Astrocyte of the cerebellum (primary cell): ENCODE results near the gene ABHD13.

Experiments used
- DNase-seq: peaks from one replicate; pipeline ENCODE4 v3.0.0-alpha.2; 2011; ENCODE audit warnings: low read depth
- H3K4me3 ChIP-seq: 2 replicates; pipeline ENCODE4 v1.5.1; 2011; ENCODE audit warnings: mild to moderate bottlenecking, low read depth, low read length, moderate library complexity
- in situ Hi-C: cut with HindIII; loops from 2 replicates; pipeline ENCODE4 v1.10.0; 2017; ENCODE audit warnings: low sequenced_read_pairs
- TF ChIP-seq, protein P1 (sequence below): IDR thresholded peaks from 2 replicates; pipeline ENCODE4 v1.5.1; 2012; ENCODE audit warnings: low read length, low read depth, moderate library complexity, mild to moderate bottlenecking; ENCODE audit errors: missing control alignments

The ABHD13 gene

DNA sequence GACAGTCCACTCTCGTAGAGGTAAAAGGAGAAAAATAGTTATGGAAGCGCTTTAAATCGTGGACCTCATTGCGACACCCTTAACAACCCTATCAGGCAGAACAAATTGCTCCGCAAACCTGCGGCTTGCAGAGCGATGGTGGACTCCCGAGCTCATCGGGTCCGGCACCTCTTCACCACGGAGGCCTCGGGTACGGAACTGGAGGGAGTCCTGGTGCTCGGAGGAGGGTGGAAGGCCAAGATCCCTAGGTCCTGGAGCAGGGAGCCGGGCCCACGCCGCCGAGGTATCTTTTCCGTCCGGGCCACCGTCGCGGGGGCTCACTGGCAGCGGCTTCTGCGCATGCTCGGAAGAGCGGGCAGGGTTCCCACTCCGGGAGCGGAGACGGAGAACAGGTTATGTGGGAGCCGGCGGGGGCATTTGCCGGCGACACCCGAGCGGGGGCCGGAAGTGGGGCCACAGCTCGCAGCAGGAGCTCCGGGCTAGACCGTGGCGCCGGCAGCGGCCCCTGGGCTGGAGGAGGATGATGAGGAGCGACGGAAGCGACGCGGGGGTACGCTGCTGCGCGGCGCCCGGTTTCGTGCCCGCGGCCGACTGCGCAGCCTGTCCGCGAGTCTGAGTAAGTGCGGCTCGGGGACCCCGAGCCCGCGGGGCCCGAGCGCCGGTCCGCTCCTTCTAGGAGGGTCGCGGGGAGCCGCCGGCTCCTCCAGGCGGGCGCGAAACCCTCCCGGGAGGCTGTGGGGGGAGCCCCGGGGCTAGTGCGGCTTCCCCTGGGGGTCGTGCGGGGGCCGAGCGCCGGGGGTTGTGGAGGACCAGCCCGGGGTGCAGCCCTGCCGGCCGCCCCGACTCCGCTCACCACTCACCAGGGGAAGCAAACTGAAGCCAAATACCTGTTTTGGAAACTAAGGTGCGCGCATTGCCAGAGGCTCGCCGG lies at the start of gene ABHD13:
Gene ABHD13 (plus strand): TSS at position 349 of the 931 bp plus-strand sequence. CDS start 10,827 bp downstream, outside the sequence.
- peak within 1 kb of the TSS; percentile 83 for H3K4me3 ChIP-seq
- TF ChIP-seq, protein P1, sequence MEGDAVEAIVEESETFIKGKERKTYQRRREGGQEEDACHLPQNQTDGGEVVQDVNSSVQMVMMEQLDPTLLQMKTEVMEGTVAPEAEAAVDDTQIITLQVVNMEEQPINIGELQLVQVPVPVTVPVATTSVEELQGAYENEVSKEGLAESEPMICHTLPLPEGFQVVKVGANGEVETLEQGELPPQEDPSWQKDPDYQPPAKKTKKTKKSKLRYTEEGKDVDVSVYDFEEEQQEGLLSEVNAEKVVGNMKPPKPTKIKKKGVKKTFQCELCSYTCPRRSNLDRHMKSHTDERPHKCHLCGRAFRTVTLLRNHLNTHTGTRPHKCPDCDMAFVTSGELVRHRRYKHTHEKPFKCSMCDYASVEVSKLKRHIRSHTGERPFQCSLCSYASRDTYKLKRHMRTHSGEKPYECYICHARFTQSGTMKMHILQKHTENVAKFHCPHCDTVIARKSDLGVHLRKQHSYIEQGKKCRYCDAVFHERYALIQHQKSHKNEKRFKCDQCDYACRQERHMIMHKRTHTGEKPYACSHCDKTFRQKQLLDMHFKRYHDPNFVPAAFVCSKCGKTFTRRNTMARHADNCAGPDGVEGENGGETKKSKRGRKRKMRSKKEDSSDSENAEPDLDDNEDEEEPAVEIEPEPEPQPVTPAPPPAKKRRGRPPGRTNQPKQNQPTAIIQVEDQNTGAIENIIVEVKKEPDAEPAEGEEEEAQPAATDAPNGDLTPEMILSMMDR: no peak
- peak; percentile 59 for DNase-seq
- in situ Hi-C loops: no loop called here

DNA sequence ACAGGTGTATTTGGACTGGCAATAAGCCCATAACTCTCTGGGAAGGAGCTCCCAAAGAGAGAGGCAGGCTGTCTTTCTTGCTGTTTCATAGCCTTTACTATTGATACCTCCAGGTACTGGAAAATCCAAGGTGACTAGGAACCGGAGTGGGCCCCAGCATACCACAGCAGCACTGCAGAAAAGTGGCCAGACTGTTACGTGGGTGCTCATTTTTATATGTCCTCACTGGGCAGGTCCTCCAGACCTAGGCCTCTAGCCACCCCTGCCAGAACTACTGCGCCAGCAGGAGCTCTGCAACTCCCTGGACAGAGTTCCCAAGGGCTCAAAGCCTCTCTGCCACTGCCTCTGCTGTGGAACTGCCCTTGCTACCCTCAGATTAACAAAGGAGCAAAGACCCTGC lies 49.3 kb upstream of the ABHD13 start:
- TF ChIP-seq, protein P1: no peak

DNA sequence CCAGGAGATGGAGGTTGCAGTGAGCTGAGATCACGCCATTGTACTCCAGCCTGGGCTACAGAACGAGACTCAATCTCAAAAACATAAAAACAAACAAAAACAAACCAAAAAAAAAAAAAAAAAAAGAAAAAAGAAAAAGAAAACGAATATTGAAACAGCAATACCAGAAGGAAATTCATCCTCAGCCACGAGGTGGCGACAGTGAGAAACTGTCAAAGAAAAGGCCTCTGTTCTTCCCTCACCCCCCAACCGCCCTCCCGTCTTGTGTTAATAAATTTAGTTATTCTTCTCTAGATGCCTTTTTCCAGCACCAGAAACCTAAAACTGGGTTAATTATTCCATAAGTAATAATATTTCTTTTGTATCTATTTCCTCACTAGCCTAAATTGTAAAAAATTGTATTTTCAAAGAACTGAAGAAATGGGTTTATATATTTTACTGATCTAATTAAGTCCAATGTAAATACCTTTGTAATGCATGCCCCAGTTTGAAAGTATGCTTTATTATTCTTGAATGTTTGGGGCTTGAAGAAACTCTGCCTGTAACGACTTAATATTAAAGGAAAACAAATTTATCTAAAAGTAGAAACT lies 41.4 kb upstream of the ABHD13 start:
- in situ Hi-C loops: no loop called here
- TF ChIP-seq, protein P1: peak; percentile 18
- no peak for DNase-seq
- no peak overlapping the region for H3K4me3 ChIP-seq

More for the DNA sequence above, 49.3 kb upstream of the ABHD13 start:
- in situ Hi-C loops: no loop called here
- no peak overlapping the region for H3K4me3 ChIP-seq
- DNase-seq: no peak

DNA sequence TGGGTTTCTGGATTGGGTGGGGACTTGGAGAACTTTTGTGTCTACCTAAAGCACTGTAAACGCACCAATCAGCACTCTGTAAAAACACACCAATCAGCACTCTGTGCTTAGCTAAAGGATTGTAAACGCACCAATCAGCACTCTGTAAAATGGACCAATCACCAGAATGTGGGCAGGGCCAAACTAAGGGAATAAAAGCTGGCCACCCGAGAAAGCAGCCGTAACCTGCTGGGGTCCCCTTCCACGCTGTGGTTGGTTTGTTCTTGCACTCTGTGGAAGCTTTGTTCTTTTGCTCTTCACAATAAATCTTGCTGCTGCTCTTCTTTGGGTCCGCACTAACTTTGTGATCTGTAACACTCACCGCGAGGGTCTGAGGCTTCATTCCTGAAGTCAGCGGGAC lies 40.1 kb upstream of the ABHD13 start:
- in situ Hi-C loops: no loop called here
- TF ChIP-seq, protein P1: no peak
- no peak overlapping the region for H3K4me3 ChIP-seq
- DNase-seq: no peak

DNA sequence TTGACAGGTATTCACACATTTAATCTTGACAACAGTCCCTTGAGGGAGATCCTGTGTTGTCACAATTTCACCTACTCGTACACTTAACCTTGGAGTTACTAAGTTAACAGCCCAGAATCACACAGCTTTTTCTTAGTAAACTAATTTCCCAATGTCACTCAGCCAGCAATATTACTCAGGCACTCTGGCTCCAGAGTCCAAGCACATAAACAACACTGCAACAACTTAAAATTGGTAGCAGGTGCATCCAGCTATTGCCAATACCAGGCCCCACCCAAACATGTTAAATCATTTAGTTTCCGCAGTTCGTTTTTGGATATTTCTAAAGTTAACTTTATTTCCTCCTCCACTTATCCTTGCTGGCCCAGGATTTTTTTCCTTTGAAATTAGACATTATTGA lies 35.5 kb upstream of the ABHD13 start:
- in situ Hi-C loops: no loop called here
- no peak overlapping the region for H3K4me3 ChIP-seq
- TF ChIP-seq, protein P1: no peak
- DNase-seq: no peak

DNA sequence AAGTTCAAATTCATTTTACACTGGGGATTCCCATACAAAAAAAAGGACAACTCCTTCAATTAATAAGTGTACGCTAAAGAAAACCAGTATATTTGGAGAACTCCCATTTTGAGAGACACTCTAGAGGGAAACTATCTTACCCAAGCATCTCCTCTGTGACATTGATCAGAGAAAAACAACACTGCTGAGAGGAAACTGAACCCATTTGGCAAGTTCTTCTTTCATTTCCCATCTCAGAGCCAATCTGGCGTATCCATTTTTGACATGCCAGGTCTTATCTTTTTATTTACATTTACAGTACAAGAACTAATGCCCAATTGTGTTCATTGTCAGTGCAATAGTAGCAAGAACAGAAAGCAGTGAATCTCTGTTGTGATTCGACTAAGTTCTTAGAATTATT lies 33.0 kb upstream of the ABHD13 start:
- in situ Hi-C loops: no loop called here
- TF ChIP-seq, protein P1: no peak
- no peak overlapping the region for H3K4me3 ChIP-seq
- DNase-seq: no peak
